HepG2 (cell line): ENCODE data around the gene GPS1. TPM values are rescaled to one million over a fixed set of nuclear protein-coding genes. Genes with fewer than 3 reads are reported as not detected.
A peak's percentile ranks its signal among the peaks of the same experiment; 100 is the strongest.

Source experiments
- CSRNP1 ChIP-seq: sonication (generic); formaldehyde crosslinking; IDR thresholded peaks from 2 replicates; pipeline ENCODE4 v1.8.1; 2023; ENCODE audit warnings: mild to moderate bottlenecking, missing genetic modification reagents
- ELF1 ChIP-seq: sonication (generic); formaldehyde crosslinking; IDR thresholded peaks from 2 replicates; pipeline ENCODE4 v1.4.0; 2020; ENCODE audit warnings: missing genetic modification reagents
- HCFC1 ChIP-seq: fragments of 150-350 bp; IDR thresholded peaks from 2 replicates; pipeline ENCODE4 v1.6.1; 2014; ENCODE audit warnings: low read depth, low read length
- HOXA9 ChIP-seq: sonication (generic); formaldehyde crosslinking; IDR thresholded peaks from 2 replicates; pipeline ENCODE4 v1.8.1; 2022; ENCODE audit warnings: missing genetic modification reagents, mild to moderate bottlenecking, moderate library complexity, borderline replicate concordance
- IKZF1 ChIP-seq: fragments of 450-650 bp; IDR thresholded peaks from 2 replicates; pipeline ENCODE4 v1.7.1; 2016
- KLF12 ChIP-seq: sonication (generic); formaldehyde crosslinking; IDR thresholded peaks from 2 replicates; pipeline ENCODE4 v1.4.0; 2020; ENCODE audit warnings: missing genetic modification reagents, borderline replicate concordance
- MIER3 ChIP-seq: IDR thresholded peaks from 2 replicates; pipeline ENCODE4 v1.6.1; 2016; ENCODE audit warnings: missing compliant biosample characterization, borderline replicate concordance
- MLLT10 ChIP-seq: sonication (generic); formaldehyde crosslinking; IDR thresholded peaks from 2 replicates; pipeline ENCODE4 v1.4.0; 2020; ENCODE audit warnings: missing genetic modification reagents
- MTERF4 ChIP-seq: sonication (generic); formaldehyde crosslinking; IDR thresholded peaks from 2 replicates; pipeline ENCODE4 v1.8.0; 2023; ENCODE audit warnings: mild to moderate bottlenecking, missing genetic modification reagents
- NFYC ChIP-seq: IDR thresholded peaks from 2 replicates; pipeline ENCODE4 v1.6.1; 2016; ENCODE audit warnings: missing genetic modification reagents, missing compliant biosample characterization
- NR2F6 ChIP-seq, 2 experiments: IDR thresholded peaks; 2 replicates each; pipeline ENCODE4 v1.6.1; 2016; ENCODE audit warnings: antibody characterized with exemption in 1 of 2, mild to moderate bottlenecking in 1 of 2
- RCOR2 ChIP-seq: IDR thresholded peaks from 2 replicates; pipeline ENCODE4 v1.6.1; 2016; ENCODE audit warnings: missing biosample characterization, missing genetic modification reagents
- SNAPC2 ChIP-seq: sonication (generic); formaldehyde crosslinking; IDR thresholded peaks from 2 replicates; pipeline ENCODE4 v1.8.1; 2022; ENCODE audit warnings: mild to moderate bottlenecking, missing genetic modification reagents
- SRY ChIP-seq: sonication (generic); formaldehyde crosslinking; IDR thresholded peaks from 2 replicates; pipeline ENCODE4 v1.8.0; 2022; ENCODE audit warnings: mild to moderate bottlenecking, missing genetic modification reagents
- TMF1 ChIP-seq: sonication (generic); formaldehyde crosslinking; IDR thresholded peaks from 2 replicates; pipeline ENCODE4 v1.8.1; 2022; ENCODE audit warnings: low read depth, missing genetic modification reagents
- ZBTB37 ChIP-seq: sonication (generic); formaldehyde crosslinking; IDR thresholded peaks from 2 replicates; pipeline ENCODE4 v1.4.0; 2020; ENCODE audit warnings: mild to moderate bottlenecking, missing genetic modification reagents
- ZBTB44 ChIP-seq: sonication (generic); formaldehyde crosslinking; IDR thresholded peaks from 2 replicates; pipeline ENCODE4 v1.4.0; 2020; ENCODE audit warnings: missing genetic modification reagents
- ZFP62 ChIP-seq: sonication (generic); formaldehyde crosslinking; IDR thresholded peaks from 2 replicates; pipeline ENCODE4 v1.4.0; 2020; ENCODE audit warnings: missing genetic modification reagents
- ZFX ChIP-seq: sonication (generic); formaldehyde crosslinking; IDR thresholded peaks from 2 replicates; pipeline ENCODE4 v1.4.0; 2020; ENCODE audit warnings: mild to moderate bottlenecking, low read depth, missing genetic modification reagents, moderate library complexity
- ZNF224 ChIP-seq: sonication (generic); formaldehyde crosslinking; IDR thresholded peaks from 2 replicates; pipeline ENCODE4 v1.5.0; 2020; ENCODE audit warnings: mild to moderate bottlenecking, missing genetic modification reagents
- ZNF567 ChIP-seq: sonication (generic); formaldehyde crosslinking; IDR thresholded peaks from 2 replicates; pipeline ENCODE4 v1.8.1; 2023; ENCODE audit warnings: mild to moderate bottlenecking, missing genetic modification reagents, borderline replicate concordance
- ZNF775 ChIP-seq: sonication (generic); formaldehyde crosslinking; IDR thresholded peaks from 2 replicates; pipeline ENCODE4 v1.4.0; 2020; ENCODE audit warnings: missing genetic modification reagents, mild to moderate bottlenecking, moderate library complexity, borderline replicate concordance
- polyA plus RNA-seq, 8 experiments: library from polyadenylated mRNA; depleted of rRNA in 3 of 8; stranded (reverse) in 7 of 8; unstranded in 1 of 8; fragments of >200 nt; fragmentation: Illumina TruSeq in 4 of 8; extraction: Trizol in 4 of 8; gene quantifications; 2 replicates each; pipeline versions ENCODE4 v1.2.1 to v1.2.3, GENCODE V29; 2011 to 2016; ENCODE audit warnings: low read depth in 4 of 8, missing spikeins in 1 of 8, mixed read lengths in 1 of 8; ENCODE audit not compliant: insufficient read depth in 1 of 8
- total RNA-seq, 5 experiments: library from RNA; depleted of rRNA; stranded (reverse); fragments of >200 nt; fragmentation: Illumina TruSeq; extraction: Trizol; gene quantifications; 2 replicates each; pipeline ENCODE4 v1.2.3, GENCODE V29; 2016; ENCODE audit warnings: low read depth in 1 of 5
- TF ChIP-seq, protein P1 (sequence below): IDR thresholded peaks from 2 replicates; pipeline ENCODE4 v1.6.1; 2012; ENCODE audit warnings: low read length, improper control_type of control experiment

Gene GPS1
- total and polyA plus RNA-seq, 2 of the 13 experiments (the other 11 are each of a cell fraction or from before 2014, with no cell fraction given): 124 to 128 TPM

- TF ChIP-seq CSRNP1 (CRISPR knock-in tag) (0 out of 2 replicates have a peak, but pooled peaks have one; percentile 3), HOXA9 (peak; percentile 45), NR2F6 (IDR thresholded peaks at IDR 0.05) (no peak), NR2F6 (CRISPR knock-in tag; IDR thresholded peaks at IDR 0.05) (no peak), ELF1 (CRISPR knock-in tag) (no peak), HCFC1 (no peak), MTERF4 (CRISPR knock-in tag) (0 out of 2 replicates have a peak, but pooled peaks have one; percentile 85), NFYC (CRISPR knock-in tag) (no peak), ZBTB44 (CRISPR knock-in tag) (no peak), ZNF224 (CRISPR knock-in tag) (no peak), MIER3 (CRISPR knock-in tag) (no peak), IKZF1 (no peak), KLF12 (CRISPR knock-in tag) (no peak), MLLT10 (CRISPR knock-in tag) (peak; percentile 73; the same call in 1 of the 2 replicates), SRY (0 out of 2 replicates have a peak, but pooled peaks have one; percentile 4), ZBTB37 (no peak), ZNF567 (CRISPR knock-in tag) (no peak), TMF1 (CRISPR knock-in tag) (no peak), ZNF775 (CRISPR knock-in tag) (peak; percentile 39; the same call in 1 of the 2 replicates), SNAPC2 (CRISPR knock-in tag) (0 out of 2 replicates have a peak, but pooled peaks have one; percentile 68), RCOR2 (CRISPR knock-in tag) (no peak), ZFP62 (CRISPR knock-in tag) (no peak), ZFX (CRISPR knock-in tag) (peak; percentile 46)
- TF ChIP-seq, protein P1, sequence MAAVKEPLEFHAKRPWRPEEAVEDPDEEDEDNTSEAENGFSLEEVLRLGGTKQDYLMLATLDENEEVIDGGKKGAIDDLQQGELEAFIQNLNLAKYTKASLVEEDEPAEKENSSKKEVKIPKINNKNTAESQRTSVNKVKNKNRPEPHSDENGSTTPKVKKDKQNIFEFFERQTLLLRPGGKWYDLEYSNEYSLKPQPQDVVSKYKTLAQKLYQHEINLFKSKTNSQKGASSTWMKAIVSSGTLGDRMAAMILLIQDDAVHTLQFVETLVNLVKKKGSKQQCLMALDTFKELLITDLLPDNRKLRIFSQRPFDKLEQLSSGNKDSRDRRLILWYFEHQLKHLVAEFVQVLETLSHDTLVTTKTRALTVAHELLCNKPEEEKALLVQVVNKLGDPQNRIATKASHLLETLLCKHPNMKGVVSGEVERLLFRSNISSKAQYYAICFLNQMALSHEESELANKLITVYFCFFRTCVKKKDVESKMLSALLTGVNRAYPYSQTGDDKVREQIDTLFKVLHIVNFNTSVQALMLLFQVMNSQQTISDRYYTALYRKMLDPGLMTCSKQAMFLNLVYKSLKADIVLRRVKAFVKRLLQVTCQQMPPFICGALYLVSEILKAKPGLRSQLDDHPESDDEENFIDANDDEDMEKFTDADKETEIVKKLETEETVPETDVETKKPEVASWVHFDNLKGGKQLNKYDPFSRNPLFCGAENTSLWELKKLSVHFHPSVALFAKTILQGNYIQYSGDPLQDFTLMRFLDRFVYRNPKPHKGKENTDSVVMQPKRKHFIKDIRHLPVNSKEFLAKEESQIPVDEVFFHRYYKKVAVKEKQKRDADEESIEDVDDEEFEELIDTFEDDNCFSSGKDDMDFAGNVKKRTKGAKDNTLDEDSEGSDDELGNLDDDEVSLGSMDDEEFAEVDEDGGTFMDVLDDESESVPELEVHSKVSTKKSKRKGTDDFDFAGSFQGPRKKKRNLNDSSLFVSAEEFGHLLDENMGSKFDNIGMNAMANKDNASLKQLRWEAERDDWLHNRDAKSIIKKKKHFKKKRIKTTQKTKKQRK: no peak
Measured at GRCh38 chr17:82096709-82097183, 45.0 kb downstream of the GPS1 start (continued).
